ENCODE measurements around the gene SPCS1. TPM values are rescaled to one million over a fixed set of nuclear protein-coding genes. Genes with fewer than 3 reads are reported as not detected.

SPCS1 gene
- total RNA-seq, 4 donors from 2014 or later: 152 to 188 (median 162) TPM

DNA sequence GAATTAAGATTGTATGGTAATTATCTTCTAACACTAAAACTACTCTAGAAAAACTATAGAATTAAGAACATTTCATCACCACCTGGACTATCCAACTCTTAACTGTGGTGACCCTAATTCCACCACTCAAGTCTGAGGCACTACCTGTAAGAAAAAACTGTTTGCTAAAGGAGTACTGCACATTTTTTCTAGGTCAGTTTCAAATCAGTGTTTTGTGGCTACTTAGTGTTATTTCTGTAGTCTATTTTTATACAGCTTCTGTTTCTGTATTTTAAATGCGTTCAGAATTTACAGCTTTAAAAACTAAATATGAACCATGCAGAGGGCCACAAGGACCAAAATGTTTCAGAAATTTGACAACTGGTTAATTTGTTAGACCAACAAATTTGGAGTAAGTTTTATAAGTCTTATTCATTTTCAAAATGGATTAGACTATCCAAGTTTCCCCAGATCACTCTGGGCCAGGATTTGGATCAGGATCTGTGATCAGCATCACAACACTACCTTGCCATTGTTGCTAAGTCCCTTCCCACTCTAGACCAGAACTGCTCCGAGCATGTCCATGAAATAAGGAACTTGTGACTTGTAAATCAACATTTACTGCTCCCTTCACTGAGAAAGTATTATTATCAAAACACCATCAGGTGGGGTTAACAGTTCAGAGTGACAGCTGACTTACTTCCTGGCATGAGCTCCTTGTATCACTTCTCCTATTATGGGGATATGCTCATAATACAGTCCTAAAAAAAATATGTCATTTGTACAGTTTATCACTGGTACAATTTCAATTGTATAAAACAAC lies 8.9 kb upstream of the SPCS1 start:
- DNase-seq (no peak), ATAC-seq (no peak)
- Histone ChIP-seq H3K27me3 (no peaks in the 10 kb centered on the region), H3K27ac (no peak overlapping the region), H3K36me3 (peaks cover 12 to 62% of the 10 kb centered on the region in 2 donors), H3K4me1 (no peaks in the 10 kb centered on the region), H3K9me3 (no peaks in the 10 kb centered on the region), H3K4me3 (no peak overlapping the region)
- intact Hi-C loops (cut with DNase I; ENCODE audit: low total_unique reads) (no loop called here), in situ Hi-C loops (cut with MboI; ENCODE audit: low sequenced_read_pairs in 4 of 4) (no loop called here)
- TF ChIP-seq, protein P1, sequence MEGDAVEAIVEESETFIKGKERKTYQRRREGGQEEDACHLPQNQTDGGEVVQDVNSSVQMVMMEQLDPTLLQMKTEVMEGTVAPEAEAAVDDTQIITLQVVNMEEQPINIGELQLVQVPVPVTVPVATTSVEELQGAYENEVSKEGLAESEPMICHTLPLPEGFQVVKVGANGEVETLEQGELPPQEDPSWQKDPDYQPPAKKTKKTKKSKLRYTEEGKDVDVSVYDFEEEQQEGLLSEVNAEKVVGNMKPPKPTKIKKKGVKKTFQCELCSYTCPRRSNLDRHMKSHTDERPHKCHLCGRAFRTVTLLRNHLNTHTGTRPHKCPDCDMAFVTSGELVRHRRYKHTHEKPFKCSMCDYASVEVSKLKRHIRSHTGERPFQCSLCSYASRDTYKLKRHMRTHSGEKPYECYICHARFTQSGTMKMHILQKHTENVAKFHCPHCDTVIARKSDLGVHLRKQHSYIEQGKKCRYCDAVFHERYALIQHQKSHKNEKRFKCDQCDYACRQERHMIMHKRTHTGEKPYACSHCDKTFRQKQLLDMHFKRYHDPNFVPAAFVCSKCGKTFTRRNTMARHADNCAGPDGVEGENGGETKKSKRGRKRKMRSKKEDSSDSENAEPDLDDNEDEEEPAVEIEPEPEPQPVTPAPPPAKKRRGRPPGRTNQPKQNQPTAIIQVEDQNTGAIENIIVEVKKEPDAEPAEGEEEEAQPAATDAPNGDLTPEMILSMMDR (IDR thresholded peaks at IDR 0.05 in 4 of 5, conservative IDR thresholded peaks at IDR 0.05 in 1 of 5): no peak
- TF ChIP-seq POLR2A (IDR thresholded peaks at IDR 0.05): no peak

DNA sequence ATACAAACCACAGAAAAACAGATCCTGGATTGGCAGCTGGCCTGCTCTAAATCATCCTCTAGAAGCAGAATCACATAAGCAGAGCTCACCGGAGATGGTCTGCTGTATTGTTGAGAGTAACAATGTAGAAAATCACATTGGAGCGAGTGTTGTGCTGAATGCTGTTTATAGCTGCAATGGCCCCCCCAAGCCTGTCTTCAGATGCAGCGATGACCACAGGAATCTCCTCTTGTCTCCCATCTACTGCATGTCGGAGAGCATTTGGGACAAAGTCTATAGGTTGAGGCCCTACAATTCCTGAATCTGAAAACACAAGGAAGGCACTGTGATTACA lies 8.3 kb upstream of the SPCS1 start:
- Histone ChIP-seq H3K27ac (no peak overlapping the region), H3K4me3 (no peak overlapping the region), H3K9me3 (no peaks in the 10 kb centered on the region), H3K36me3 (peaks cover 12 to 57% of the 10 kb centered on the region in 2 donors), H3K27me3 (no peaks in the 10 kb centered on the region), H3K4me1 (no peaks in the 10 kb centered on the region)
- in situ Hi-C loops (cut with MboI; ENCODE audit: low sequenced_read_pairs in 4 of 4): no loop called here
- intact Hi-C loops (cut with DNase I; ENCODE audit: low total_unique reads): no loop called here
- no peak for DNase-seq
- no peak for ATAC-seq
- TF ChIP-seq, protein P1 (IDR thresholded peaks at IDR 0.05 in 4 of 5, conservative IDR thresholded peaks at IDR 0.05 in 1 of 5): no peak
- no peak for TF ChIP-seq POLR2A (IDR thresholded peaks at IDR 0.05)

DNA sequence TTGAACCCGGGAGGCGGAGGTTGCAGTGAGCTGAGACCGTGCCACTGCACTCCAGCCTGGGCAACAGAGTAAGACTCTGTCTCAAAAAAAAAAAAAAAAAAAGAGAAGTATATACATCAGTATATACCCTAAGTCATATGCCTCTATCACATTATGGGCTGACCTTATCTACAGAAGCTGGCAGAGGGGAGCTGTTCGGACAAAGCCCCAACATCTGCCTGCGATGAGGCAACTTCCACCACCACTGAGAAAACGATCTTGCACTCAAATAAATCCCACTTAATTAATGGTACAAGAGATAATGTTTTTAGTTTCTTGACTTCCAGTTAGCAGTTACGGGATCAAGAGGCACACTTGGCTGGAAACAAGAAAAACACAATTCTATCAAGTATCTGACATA lies 2.6 kb upstream of the SPCS1 start:
- peaks cover 33 to 34% of the 10 kb centered on the region in 2 donors for H3K4me1 ChIP-seq
- ATAC-seq: no peak

DNA sequence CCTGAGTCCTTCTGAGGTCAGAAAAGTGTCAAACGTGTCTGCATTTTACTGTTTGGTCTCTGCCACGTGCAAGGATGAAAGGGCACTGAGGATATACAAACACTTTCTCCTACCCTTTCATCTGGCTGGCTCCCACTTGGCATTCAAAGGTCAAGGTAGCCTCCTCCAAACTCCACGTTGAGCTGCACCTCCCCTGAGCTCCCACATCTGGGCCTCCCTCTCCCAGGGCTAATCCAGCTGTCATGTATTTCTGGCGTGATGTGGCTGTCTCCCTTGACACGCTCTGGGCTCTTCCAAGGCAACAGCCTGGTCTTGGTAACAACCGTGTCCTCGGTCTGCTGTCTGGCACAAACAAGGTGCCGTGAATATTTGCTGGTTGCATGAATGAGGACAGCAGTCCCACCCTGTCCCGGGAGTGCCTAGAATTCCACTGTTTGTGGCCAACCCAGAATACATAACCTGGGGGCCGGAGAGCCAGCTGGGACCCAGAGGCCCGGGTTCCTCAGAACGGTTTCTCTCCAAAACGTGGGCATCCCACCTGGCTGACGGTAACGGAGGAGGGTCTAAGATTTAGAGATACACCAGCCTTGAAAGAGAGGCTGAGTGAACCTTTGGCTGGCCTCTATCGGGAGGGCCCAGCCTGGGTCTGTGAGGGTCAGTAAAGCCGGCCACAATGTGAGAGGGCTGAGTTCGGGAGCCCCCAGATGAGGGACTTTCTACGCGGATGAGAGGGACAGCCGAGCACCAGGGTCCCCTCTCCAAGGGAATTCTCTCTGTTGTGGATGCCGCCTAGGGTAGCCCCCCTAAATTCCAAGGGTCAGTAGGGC lies 1.1 kb upstream of the SPCS1 start:
- H3K4me1 ChIP-seq: peaks cover 33 to 34% of the 10 kb centered on the region in 2 donors

More for the DNA sequence above, 2.6 kb upstream of the SPCS1 start:
- in situ Hi-C loops (cut with MboI; ENCODE audit: low sequenced_read_pairs in 4 of 4) (no loop called here), intact Hi-C loops (cut with DNase I; ENCODE audit: low total_unique reads) (no loop called here)
- no peak for TF ChIP-seq POLR2A (IDR thresholded peaks at IDR 0.05)
- TF ChIP-seq, protein P1 (IDR thresholded peaks at IDR 0.05 in 4 of 5, conservative IDR thresholded peaks at IDR 0.05 in 1 of 5): no peak
- DNase-seq: no peak
- Histone ChIP-seq H3K9me3 (no peaks in the 10 kb centered on the region), H3K4me3 (no peak overlapping the region), H3K27me3 (no peaks in the 10 kb centered on the region), H3K36me3 (peaks cover 0 to 15% of the 10 kb centered on the region in 2 donors), H3K27ac (peak overlapping the region in 2 of 4 donors; percentile 2 to 88)

More for the DNA sequence above, 1.1 kb upstream of the SPCS1 start:
- intact Hi-C loops (cut with DNase I; ENCODE audit: low total_unique reads) (loop anchor here (1.0 to 5.0 kb wide), 2 partner anchors 20 to 342 kb away; partner anchors contain the start of genes PBRM1 and SFMBT1), in situ Hi-C loops (cut with MboI; ENCODE audit: low sequenced_read_pairs in 4 of 4) (no loop called here)
- no peak for TF ChIP-seq POLR2A (IDR thresholded peaks at IDR 0.05)
- TF ChIP-seq, protein P1 (IDR thresholded peaks at IDR 0.05 in 4 of 5, conservative IDR thresholded peaks at IDR 0.05 in 1 of 5): no peak
- H3K27me3 ChIP-seq: no peaks in the 10 kb centered on the region
- no peaks in the 10 kb centered on the region for H3K9me3 ChIP-seq
- ATAC-seq: peak; percentile 10 to 14
- H3K4me3 ChIP-seq: peak overlapping the region; percentile 79 to 97 (median 94)
- DNase-seq: peak in 1 of 2 donors; percentile 42
- H3K27ac ChIP-seq: peak overlapping the region; percentile 80 to 93 (median 85)
- peaks cover 0 to 19% of the 10 kb centered on the region in 2 donors for H3K36me3 ChIP-seq
